ENCODE results near the gene BRD3OS.

DNA sequence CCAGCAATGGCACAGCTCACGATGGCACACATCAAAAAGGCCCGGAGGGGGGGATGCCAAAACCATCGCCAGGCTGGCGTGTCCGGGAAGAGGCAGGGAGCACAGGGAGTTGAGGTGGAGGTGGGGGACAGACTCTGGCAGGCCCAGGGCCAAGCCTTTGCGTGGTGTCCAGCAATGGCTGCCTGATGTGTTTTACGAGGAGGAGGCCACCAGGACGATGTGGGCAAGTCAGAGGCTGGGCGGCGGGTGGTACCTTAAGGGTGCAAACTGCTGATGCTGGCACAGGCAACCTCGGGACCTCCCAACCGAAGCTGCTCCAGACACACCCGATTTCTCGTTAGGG lies 37.9 kb upstream of the BRD3OS start:
- TF ChIP-seq MXI1 (IDR thresholded peaks at IDR 0.05; ENCODE audit: borderline replicate concordance, low read depth, low read length) (no peak), CTCF (conservative IDR thresholded peaks at IDR 0.05; ENCODE audit: low read depth, low read length) (no peak), ELK1 (IDR thresholded peaks at IDR 0.05; ENCODE audit: borderline replicate concordance, low read depth, low read length) (no peak), RCOR1 (IDR thresholded peaks at IDR 0.05; ENCODE audit: insufficient replicate concordance, low read length) (no peak), CEBPB (IDR thresholded peaks at IDR 0.05; ENCODE audit: low read depth, low read length) (no peak), USF2 (IDR thresholded peaks at IDR 0.05; ENCODE audit: low read depth, low read length) (no peak), POLR2A (IDR thresholded peaks at IDR 0.05; ENCODE audit: low read depth, low read length) (no peak), MAFK (IDR thresholded peaks at IDR 0.05; ENCODE audit: low read depth, low read length) (no peak), BHLHE40 (IDR thresholded peaks at IDR 0.05; ENCODE audit: low read depth, low read length) (no peak), RAD21 (IDR thresholded peaks at IDR 0.05; ENCODE audit: low read length) (no peak)
